Subcutaneous adipose tissue (tissue), 4 donors: ENCODE data around the gene MFSD11. TPM values are rescaled to one million over a fixed set of nuclear protein-coding genes. Genes with fewer than 3 reads are reported as not detected.

Experiments
- total RNA-seq, 4 donors: library from RNA; depleted of rRNA; stranded (reverse); fragments of >200 nt; gene quantifications; one replicate each; pipeline ENCODE4 v1.1.0, GENCODE V29; 2016
- TF ChIP-seq, protein P1 (sequence below): fragments of 450-650 bp; IDR thresholded peaks from one replicate; pipeline ENCODE4 v1.5.1; 2016; ENCODE audit warnings: low read depth, mild to moderate bottlenecking, control low read depth, antibody characterized with exemption, moderate library complexity

Gene MFSD11
- total RNA-seq, 4 donors from 2014 or later = 18.5 to 35.9 (median 26.9) TPM

DNA sequence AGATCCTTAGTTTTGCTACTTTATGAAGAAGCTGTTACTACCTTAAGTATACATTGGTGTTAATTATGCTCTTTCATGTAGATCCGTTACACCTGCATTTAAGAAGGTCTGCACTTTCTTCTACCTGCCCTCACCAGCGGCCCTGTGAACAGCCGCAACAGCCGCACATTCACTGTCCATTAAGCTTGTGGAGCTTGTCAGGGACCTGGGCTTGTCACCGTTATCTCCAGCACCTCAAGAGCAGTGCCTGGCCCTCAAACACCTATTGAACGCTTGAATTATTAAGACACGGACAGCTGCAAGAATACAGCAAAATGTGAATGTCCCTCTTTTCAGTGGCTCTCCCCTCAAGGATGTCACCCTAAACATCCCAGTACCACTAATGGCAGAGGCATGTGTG is 24.2 kb upstream of the MFSD11 start:
- TF ChIP-seq, protein P1, sequence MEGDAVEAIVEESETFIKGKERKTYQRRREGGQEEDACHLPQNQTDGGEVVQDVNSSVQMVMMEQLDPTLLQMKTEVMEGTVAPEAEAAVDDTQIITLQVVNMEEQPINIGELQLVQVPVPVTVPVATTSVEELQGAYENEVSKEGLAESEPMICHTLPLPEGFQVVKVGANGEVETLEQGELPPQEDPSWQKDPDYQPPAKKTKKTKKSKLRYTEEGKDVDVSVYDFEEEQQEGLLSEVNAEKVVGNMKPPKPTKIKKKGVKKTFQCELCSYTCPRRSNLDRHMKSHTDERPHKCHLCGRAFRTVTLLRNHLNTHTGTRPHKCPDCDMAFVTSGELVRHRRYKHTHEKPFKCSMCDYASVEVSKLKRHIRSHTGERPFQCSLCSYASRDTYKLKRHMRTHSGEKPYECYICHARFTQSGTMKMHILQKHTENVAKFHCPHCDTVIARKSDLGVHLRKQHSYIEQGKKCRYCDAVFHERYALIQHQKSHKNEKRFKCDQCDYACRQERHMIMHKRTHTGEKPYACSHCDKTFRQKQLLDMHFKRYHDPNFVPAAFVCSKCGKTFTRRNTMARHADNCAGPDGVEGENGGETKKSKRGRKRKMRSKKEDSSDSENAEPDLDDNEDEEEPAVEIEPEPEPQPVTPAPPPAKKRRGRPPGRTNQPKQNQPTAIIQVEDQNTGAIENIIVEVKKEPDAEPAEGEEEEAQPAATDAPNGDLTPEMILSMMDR = no peak

DNA sequence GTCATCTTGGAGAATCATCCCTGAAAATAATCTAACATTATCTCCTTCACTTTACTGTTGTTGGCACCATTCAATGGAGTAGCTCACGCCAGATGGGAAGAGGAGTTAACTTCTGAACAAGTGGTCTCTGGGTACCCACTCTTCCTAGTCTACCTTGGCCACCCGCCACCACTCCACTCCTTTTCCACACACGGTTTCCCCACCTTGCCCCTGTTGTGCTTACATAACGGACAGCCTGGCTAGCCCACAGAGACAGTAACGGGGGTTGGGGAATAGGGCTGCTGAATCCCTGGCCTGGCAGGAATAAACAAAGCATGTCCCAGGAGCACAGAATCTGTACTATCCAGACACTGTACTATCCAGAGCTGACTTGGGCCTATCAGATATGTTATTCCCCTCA is 23.6 kb upstream of the MFSD11 start:
- TF ChIP-seq, protein P1 = no peak

DNA sequence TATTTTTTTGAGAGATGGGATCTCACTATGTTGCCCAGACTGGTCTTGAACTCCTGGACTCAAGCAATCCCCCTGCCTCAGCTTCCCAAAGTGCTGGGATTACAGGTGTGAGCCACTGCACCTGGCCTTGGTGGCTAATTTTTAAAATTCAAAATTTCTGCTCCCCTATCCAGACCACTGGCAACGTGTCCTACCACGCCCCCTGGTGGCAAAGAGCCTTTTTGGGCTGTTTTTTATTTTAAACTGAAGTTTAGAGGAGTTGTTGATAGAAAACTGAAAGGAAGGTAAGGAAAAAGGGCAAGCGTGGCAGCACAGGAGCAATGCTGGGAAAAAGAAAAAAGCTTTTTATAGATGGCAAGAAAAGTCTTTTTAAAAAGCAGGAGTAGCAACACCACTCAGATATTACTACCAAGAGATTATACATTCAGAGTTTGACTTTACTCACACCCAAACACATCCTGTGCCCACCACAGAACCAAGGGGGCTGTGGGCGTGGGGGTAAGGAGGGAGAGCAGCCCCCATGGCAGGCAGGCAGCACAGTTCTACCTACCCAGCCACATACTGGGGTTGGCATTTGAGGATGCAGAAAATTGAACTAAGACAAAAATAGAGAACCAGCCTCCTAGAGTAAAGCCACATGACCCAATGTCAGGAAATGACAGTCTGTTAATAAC is 23.0 kb upstream of the MFSD11 start:
- TF ChIP-seq, protein P1 = no peak

DNA sequence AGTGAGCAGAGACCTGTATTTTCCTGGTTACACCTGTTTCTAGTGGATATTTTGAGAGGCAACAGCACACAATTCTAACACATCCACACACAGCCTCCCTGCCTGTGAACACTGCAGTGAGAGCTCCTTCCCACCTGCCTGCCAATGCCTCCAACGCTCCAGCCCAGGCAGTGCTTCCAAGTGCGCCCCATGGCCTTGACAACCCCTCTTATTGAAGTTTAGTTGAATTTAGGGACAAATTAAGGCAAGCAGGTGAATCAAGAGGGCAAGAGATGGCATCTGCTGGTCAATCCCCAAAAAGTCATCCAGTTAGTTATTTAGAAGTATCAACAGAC is 22.5 kb upstream of the MFSD11 start:
- TF ChIP-seq, protein P1 = no peak

DNA sequence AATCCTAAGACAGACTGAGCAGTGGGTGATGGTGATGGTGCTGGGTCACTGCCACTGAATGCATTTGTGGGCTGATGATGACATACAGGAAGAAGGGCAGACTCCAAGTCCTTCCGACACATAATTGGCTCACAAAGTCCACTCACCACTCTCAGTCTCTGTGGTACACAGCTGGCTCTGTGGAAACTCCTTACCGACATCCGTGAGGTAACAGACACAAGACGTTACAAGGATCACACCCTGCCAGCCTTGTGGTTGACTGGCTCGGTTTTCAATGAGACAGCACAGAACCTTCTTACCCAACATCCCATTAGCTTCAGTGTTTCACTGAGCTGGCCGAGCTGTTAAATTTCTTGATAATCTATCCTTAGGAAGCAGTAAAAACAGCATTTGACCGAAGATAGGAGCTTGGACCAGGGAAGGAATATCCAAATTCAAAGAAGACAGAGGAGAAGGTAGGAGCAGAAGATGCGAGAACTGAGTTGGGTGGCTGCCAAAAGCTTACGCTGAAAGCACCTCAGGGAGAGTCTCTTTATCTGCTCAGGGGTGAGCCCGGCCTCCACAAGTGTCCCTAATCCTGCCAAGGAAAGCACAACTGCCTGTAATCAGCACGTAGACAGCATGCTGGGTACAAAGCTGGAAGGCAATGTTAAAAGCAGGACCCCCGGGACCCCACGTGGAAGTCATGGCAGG is 21.6 kb upstream of the MFSD11 start:
- TF ChIP-seq, protein P1 = no peak

DNA sequence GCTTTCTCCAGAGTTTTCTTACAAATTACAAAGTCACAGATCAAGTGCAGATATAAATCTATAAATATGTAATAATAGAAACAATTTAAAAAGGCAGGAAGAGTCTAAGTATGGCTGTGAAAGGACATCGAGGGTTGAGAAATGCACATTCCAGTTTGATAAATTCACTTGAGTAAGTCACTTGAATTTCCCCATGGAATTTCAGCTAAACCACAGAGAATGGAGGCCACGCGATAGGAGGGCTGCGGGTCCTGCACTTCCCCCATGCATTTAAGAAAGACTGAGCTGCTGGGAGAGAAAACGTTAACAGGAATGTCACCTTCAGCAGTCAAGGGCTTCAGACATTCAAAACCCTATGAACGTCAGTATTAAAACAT is 21.1 kb upstream of the MFSD11 start:
- TF ChIP-seq, protein P1 = no peak

DNA sequence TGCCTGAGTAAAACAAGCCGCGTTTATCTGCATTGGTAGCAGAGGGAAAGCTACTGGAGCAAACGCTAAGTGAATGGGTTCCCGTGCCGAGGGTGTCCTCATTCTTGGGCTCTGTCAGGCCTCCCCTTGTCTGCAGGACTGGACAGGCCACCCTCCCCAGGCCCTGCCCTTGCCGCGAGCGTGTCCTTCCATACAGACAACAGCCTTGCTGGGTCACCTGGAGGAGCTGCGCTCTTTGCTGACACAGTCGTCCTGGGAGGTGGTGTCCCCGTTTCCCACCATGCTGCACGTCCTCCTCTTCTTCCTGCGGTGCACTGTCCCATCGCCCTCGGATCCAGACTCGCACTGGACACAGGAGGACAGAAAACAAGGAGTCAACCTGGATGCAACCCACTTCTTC is 19.4 kb upstream of the MFSD11 start:
- TF ChIP-seq, protein P1 = no peak
